PC-3 (cell line): ENCODE data around the gene EIF4E2. TPM values are rescaled to one million over a fixed set of nuclear protein-coding genes. Genes with fewer than 3 reads are reported as not detected.

Experiments used
- ATAC-seq: fragments of 200-7000 bp; cut with Tn5 transposase; 2 replicates; pipeline ENCODE4 v1.9.1; 2020; ENCODE audit warnings: mild to moderate bottlenecking, moderate library complexity
- BruUV-seq: library from RNA; stranded (reverse); fragments of 400-500 nt; replicated peaks from 2 replicates; lab custom pipeline; 2021; lab: Mats Ljungman, UMichigan
- CTCF ChIA-PET: fragments of 300-600 bp; sonication (Branson Sonifier 250); formaldehyde crosslinking; loops from one replicate; lab custom pipeline; 2022; ENCODE audit warnings: antibody characterized with exemption; lab: Charles Lee
- POLR2A ChIA-PET: fragments of 300-600 bp; sonication (Branson Sonifier 250); formaldehyde crosslinking; loops from one replicate; lab custom pipeline; 2022; ENCODE audit warnings: antibody characterized with exemption; ENCODE audit not compliant: unreplicated experiment; lab: Charles Lee
- DNase-seq: peaks from one replicate; pipeline ENCODE4 v3.0.0-alpha.2; 2015
- H2AFZ ChIP-seq: fragments of 300-600 bp; sonication (generic); 2 replicates; pipeline ENCODE4 v1.6.0; 2016; ENCODE audit warnings: antibody characterized with exemption, low read length
- H3F3A ChIP-seq: fragments of 300-600 bp; sonication (generic); one replicate; pipeline ENCODE4 v1.6.0; 2017; ENCODE audit warnings: antibody characterized with exemption, low read length, control low read depth, mild to moderate bottlenecking; ENCODE audit not compliant: unreplicated experiment
- H3K27ac ChIP-seq: fragments of 300-600 bp; sonication (generic); 2 replicates; pipeline ENCODE4 v1.5.1; 2016; ENCODE audit warnings: mild to moderate bottlenecking, low read length
- H3K27me3 ChIP-seq: fragments of 300-600 bp; sonication (generic); 2 replicates; pipeline ENCODE4 v1.6.1; 2016; ENCODE audit warnings: low read length, mixed read lengths
- H3K36me3 ChIP-seq: fragments of 300-600 bp; sonication (generic); 2 replicates; pipeline ENCODE4 v1.6.1; 2016; ENCODE audit warnings: low read depth, mixed run types, low read length, mixed read lengths
- H3K4me1 ChIP-seq: fragments of 300-600 bp; sonication (generic); 2 replicates; pipeline ENCODE4 v1.5.1; 2016; ENCODE audit warnings: low read length; ENCODE audit not compliant: insufficient read depth
- H3K4me2 ChIP-seq: fragments of 300-600 bp; sonication (generic); 2 replicates; pipeline ENCODE4 v1.6.0; 2016; ENCODE audit warnings: low read length
- H3K4me3 ChIP-seq: fragments of 300-600 bp; sonication (generic); 2 replicates; pipeline ENCODE4 v1.5.1; 2016; ENCODE audit warnings: mild to moderate bottlenecking, low read length, mixed read lengths
- H3K79me2 ChIP-seq: fragments of 300-600 bp; sonication (generic); 2 replicates; pipeline ENCODE4 v1.6.1; 2017; ENCODE audit warnings: low read length, mixed read lengths
- H3K9ac ChIP-seq: fragments of 300-600 bp; sonication (generic); 2 replicates; pipeline ENCODE4 v1.6.0; 2016; ENCODE audit warnings: mild to moderate bottlenecking, low read length
- H3K9me2 ChIP-seq: fragments of 300-600 bp; sonication (generic); replicated peaks from 2 replicates; pipeline ENCODE4 v1.6.1; 2016; ENCODE audit warnings: mixed run types, low read length, mixed read lengths
- H3K9me3 ChIP-seq: fragments of 300-600 bp; sonication (generic); 2 replicates; pipeline ENCODE4 v1.6.1; 2016; ENCODE audit warnings: low read length, mixed read lengths
- H4K20me1 ChIP-seq: fragments of 300-600 bp; sonication (generic); 2 replicates; pipeline ENCODE4 v1.6.1; 2016; ENCODE audit warnings: low read length, mixed read lengths
- EZH2 ChIP-seq: fragments of 300-600 bp; sonication (generic); IDR thresholded peaks from one replicate; pipeline ENCODE4 v1.6.1; 2017; ENCODE audit warnings: antibody characterized with exemption, mild to moderate bottlenecking, low read length; ENCODE audit not compliant: unreplicated experiment
- EZH2phosphoT487 ChIP-seq: fragments of 300-600 bp; sonication (generic); IDR thresholded peaks from 2 replicates; pipeline ENCODE4 v1.6.1; 2018; ENCODE audit warnings: mild to moderate bottlenecking, antibody characterized with exemption, low read length, borderline replicate concordance
- intact Hi-C: fragments of 100-400 bp; cut with micrococcal nuclease; formaldehyde crosslinking; loops from 2 replicates; pipeline ENCODE4 v1.9.0; 2023
- total RNA-seq: library from RNA; depleted of rRNA; stranded (reverse); fragments of >200 nt; gene quantifications from 2 replicates; pipeline ENCODE4 v1.2.3, GENCODE V29; 2014
- TF ChIP-seq, protein P1 (sequence below): fragments of 300-600 bp; sonication (generic); conservative IDR thresholded peaks from 2 replicates; pipeline ENCODE4 v1.5.1; 2017; ENCODE audit warnings: antibody characterized with exemption, low read depth, mild to moderate bottlenecking, low read length

EIF4E2 gene
- total RNA-seq, 1 experiment from 2014 or later, result 55.1 TPM

DNA sequence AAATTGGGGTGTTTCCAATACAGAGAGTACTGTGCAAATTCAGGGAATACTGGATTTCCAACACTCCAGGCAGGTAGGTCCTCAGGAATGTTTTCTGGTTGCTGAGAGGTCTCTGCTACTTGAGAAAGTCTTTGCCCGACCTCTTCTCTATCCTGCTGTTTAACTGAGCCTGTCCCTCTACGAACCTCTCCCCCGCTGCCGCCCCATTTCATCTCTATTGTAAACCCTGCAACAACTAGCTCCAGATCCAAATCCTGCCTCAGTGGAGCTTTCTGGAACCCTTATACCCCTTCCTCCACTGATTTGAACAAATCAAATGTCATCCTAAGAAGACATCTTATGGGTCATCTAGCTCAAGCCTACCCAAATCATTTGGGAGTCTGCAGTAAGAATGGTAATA is 1.3 kb downstream of the EIF4E2 start:
- ATAC-seq, result no peak
- Histone ChIP-seq H3K9me2 (no peaks in the 10 kb centered on the region), H3K4me1 (peaks cover 7% of the 10 kb centered on the region), H3F3A (no peaks in the 10 kb centered on the region), H3K9ac (peak overlapping the region; percentile 97), H2AFZ (no peak overlapping the region), H3K4me3 (peak overlapping the region; percentile 89), H3K9me3 (no peaks in the 10 kb centered on the region), H3K27me3 (no peaks in the 10 kb centered on the region), H3K27ac (no peak overlapping the region), H3K79me2 (peaks cover 89% of the 10 kb centered on the region), H3K36me3 (peaks cover 12% of the 10 kb centered on the region), H4K20me1 (peaks cover 18% of the 10 kb centered on the region; the same call in 1 of the 2 replicates), H3K4me2 (peak overlapping the region; percentile 100)
- ChIA-PET CTCF (no interaction called here), POLR2A (no interaction called here)
- no peak for DNase-seq
- intact Hi-C loops, result loop anchor here (2.0 kb wide), 1 partner anchor 37 kb away; no protein-coding TSS in a partner anchor
- TF ChIP-seq EZH2 (no peak), EZH2phosphoT487 (no peak)
- BruUV-seq, result no TSS peak

DNA sequence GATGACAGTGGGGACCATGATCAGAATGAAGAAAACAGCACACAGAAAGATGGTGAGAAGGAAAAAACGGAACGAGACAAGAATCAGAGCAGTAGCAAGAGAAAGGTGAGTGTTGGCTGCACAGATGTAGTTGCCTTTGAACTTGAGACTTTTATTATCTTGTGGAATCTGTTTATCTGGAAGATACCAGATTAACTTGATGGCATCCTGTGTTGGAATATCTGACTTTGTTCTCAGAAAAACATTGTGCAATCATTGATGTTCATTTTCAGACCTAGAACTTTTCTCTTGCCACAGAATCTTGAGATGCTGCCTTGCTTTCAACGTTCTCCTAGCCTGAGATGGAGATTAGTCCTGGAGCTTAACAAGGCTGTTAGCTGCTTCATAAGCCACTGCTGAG is 5.9 kb downstream of the EIF4E2 start:
- DNase-seq (no peak), ATAC-seq (no peak)
- H3K9ac ChIP-seq, result no peak overlapping the region
- POLR2A ChIA-PET, result no interaction called here
- CTCF ChIA-PET, result no interaction called here
- H3K4me3 ChIP-seq, result no peak overlapping the region
- no peaks in the 10 kb centered on the region for H3K9me3 ChIP-seq
- H3K9me2 ChIP-seq, result no peaks in the 10 kb centered on the region
- H3K4me2 ChIP-seq, result no peak overlapping the region
- H3F3A ChIP-seq, result no peaks in the 10 kb centered on the region
- TF ChIP-seq, protein P1, sequence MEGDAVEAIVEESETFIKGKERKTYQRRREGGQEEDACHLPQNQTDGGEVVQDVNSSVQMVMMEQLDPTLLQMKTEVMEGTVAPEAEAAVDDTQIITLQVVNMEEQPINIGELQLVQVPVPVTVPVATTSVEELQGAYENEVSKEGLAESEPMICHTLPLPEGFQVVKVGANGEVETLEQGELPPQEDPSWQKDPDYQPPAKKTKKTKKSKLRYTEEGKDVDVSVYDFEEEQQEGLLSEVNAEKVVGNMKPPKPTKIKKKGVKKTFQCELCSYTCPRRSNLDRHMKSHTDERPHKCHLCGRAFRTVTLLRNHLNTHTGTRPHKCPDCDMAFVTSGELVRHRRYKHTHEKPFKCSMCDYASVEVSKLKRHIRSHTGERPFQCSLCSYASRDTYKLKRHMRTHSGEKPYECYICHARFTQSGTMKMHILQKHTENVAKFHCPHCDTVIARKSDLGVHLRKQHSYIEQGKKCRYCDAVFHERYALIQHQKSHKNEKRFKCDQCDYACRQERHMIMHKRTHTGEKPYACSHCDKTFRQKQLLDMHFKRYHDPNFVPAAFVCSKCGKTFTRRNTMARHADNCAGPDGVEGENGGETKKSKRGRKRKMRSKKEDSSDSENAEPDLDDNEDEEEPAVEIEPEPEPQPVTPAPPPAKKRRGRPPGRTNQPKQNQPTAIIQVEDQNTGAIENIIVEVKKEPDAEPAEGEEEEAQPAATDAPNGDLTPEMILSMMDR, result no peak
- H3K79me2 ChIP-seq, result peaks cover 48% of the 10 kb centered on the region
- peaks cover 29% of the 10 kb centered on the region for H3K36me3 ChIP-seq
- peaks cover 6% of the 10 kb centered on the region for H3K4me1 ChIP-seq
- H2AFZ ChIP-seq, result no peak overlapping the region
- peaks cover 17% of the 10 kb centered on the region; the same call in 1 of the 2 replicates for H4K20me1 ChIP-seq
- H3K27me3 ChIP-seq, result no peaks in the 10 kb centered on the region
- intact Hi-C loops, result no loop called here
- BruUV-seq, result no TSS peak
- H3K27ac ChIP-seq, result no peak overlapping the region

DNA sequence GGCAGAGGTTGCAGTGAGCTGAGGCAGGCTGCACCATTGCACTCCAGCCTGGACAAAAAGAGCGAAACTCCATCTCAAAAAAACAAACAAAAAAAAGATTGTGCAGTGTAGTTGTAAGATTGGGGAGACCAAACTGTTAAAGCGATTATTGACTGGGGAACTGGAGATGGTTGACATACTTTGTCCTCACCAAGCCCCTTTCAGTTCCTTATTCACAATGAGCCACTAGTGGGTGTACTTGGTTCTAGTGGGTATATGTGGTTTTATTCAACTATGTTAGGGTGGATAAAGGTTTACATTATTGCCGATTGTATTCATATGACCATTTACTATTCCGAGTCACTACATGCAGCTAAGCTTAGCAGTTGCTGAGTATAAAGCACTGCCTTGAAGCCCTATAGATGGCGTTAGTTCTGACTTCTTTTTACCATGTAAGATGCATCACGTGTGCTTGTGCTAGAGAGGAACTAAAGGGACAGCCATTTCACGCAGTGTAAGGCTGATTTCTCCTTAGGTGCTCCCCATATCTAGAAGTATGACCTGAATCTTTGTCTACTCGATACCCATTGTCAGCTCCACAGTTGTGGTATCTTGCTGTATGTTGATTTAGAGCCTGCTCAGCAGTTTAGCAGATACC is 12.1 kb downstream of the EIF4E2 start:
- Histone ChIP-seq H3K27me3 (no peaks in the 10 kb centered on the region), H3F3A (no peaks in the 10 kb centered on the region), H3K36me3 (peaks cover 39% of the 10 kb centered on the region; the same call in 1 of the 2 replicates), H3K9me3 (no peaks in the 10 kb centered on the region), H3K27ac (no peak overlapping the region), H3K9me2 (no peaks in the 10 kb centered on the region), H3K4me1 (peaks cover 4% of the 10 kb centered on the region), H2AFZ (no peak overlapping the region), H4K20me1 (no peaks in the 10 kb centered on the region), H3K4me3 (no peak overlapping the region), H3K4me2 (no peak overlapping the region), H3K9ac (no peak overlapping the region), H3K79me2 (no peaks in the 10 kb centered on the region)
- CTCF ChIA-PET, result no interaction called here
- TF ChIP-seq EZH2phosphoT487, result no peak
- TF ChIP-seq, protein P1, result peak; percentile 21; the same call in 1 of the 2 replicates
- DNase-seq, result no peak
- POLR2A ChIA-PET, result no interaction called here
- BruUV-seq, result no TSS peak
- ATAC-seq, result no peak
- intact Hi-C loops, result no loop called here
